A549 (cell line): ENCODE measurements around the gene TMCO2. TPM values are rescaled to one million over a fixed set of nuclear protein-coding genes. Genes with fewer than 3 reads are reported as not detected.

ENCODE experiments used
- ATAC-seq, 2 experiments: fragments of 200-7000 bp in 1 of 2; fragments of >200 bp in 1 of 2; cut with Nextera tagmentation in 1 of 2; cut with Tn5 transposase in 1 of 2; 3 replicates each; pipeline versions ENCODE4 v1.8.0 to v1.9.1; 2018 to 2020; ENCODE audit warnings: mild to moderate bottlenecking in 1 of 2, moderate library complexity in 1 of 2
- CTCF ChIA-PET: fragments of 300-600 bp; sonication (Branson Sonifier 250); formaldehyde crosslinking; extraction: SDS; loops from one replicate; lab custom pipeline; 2021; ENCODE audit warnings: antibody characterized with exemption, inconsistent platforms; lab: Yijun Ruan, JAX
- POLR2A ChIA-PET: fragments of 350-600 bp; formaldehyde crosslinking; extraction: SDS; loops from one replicate; lab custom pipeline; 2021; ENCODE audit warnings: antibody characterized with exemption, inconsistent platforms; lab: Yijun Ruan, JAX
- DNase-seq, 2 experiments: peaks; one replicate each; pipeline versions ENCODE4 v3.0.0 to v3.0.0-alpha.2; 2011 to 2016; ENCODE audit warnings: low read depth in 1 of 2, low spot score in 1 of 2
- FAIRE-seq: peaks from 2 replicates; lab custom pipeline; 2011; peaks lifted over from hg19 to GRCh38; lab: Jason Lieb, UNC
- H3K27ac ChIP-seq, 2 experiments: fragments of >200 bp; sonication (Bioruptor Twin); formaldehyde crosslinking; 3 replicates each; pipeline ENCODE4 v1.5.1; 2016 to 2017
- H3K4me1 ChIP-seq: fragments of >200 bp; sonication (Bioruptor Twin); formaldehyde crosslinking; 3 replicates; pipeline ENCODE4 v1.6.1; 2016
- H3K4me2 ChIP-seq: fragments of >200 bp; sonication (Bioruptor Twin); formaldehyde crosslinking; 3 replicates; pipeline ENCODE4 v1.6.1; 2016
- H3K4me3 ChIP-seq: fragments of >200 bp; sonication (Bioruptor Twin); formaldehyde crosslinking; 3 replicates; pipeline ENCODE4 v1.5.1; 2016
- H3K9me3 ChIP-seq: fragments of >200 bp; sonication (Bioruptor Twin); formaldehyde crosslinking; 3 replicates; pipeline ENCODE4 v1.6.1; 2016
- CBX8 ChIP-seq: fragments of 200-600 bp; sonication (generic); IDR thresholded peaks from 2 replicates; pipeline ENCODE4 v1.6.1; 2016
- CEBPB ChIP-seq, 2 experiments: fragments of >200 bp in 1 of 2; sonication (Bioruptor Twin) in 1 of 2; formaldehyde crosslinking in 1 of 2; IDR thresholded peaks; 2 replicates each; pipeline ENCODE4 v1.6.1; 2012 to 2016
- CHD2 ChIP-seq: fragments of 150-350 bp; IDR thresholded peaks from 2 replicates; pipeline ENCODE4 v1.6.1; 2014; ENCODE audit warnings: low read length; ENCODE audit not compliant: partially characterized antibody
- CHD4 ChIP-seq: fragments of 200-600 bp; sonication (generic); IDR thresholded peaks from 2 replicates; pipeline ENCODE4 v1.6.1; 2016; ENCODE audit warnings: antibody characterized with exemption, mild to moderate bottlenecking, borderline replicate concordance
- EHMT2 ChIP-seq: fragments of 200-600 bp; sonication (generic); IDR thresholded peaks from 2 replicates; pipeline ENCODE4 v1.6.1; 2016; ENCODE audit warnings: antibody characterized with exemption, low read depth, mild to moderate bottlenecking, moderate library complexity
- ELK1 ChIP-seq: fragments of 150-350 bp; IDR thresholded peaks from 2 replicates; pipeline ENCODE4 v1.6.1; 2014; ENCODE audit warnings: low read depth, mild to moderate bottlenecking, low read length
- EP300 ChIP-seq, 2 experiments: fragments of >200 bp; sonication (Bioruptor Twin); formaldehyde crosslinking; IDR thresholded peaks; 2 replicates in 1 of 2; 3 replicates in 1 of 2; pipeline ENCODE4 v1.6.1; 2016 to 2017
- HEYL ChIP-seq: fragments of 250-450 bp; sonication (Bioruptor Pico); IDR thresholded peaks from 2 replicates; pipeline ENCODE4 v1.8.0; 2021; ENCODE audit warnings: mild to moderate bottlenecking, moderate library complexity
- HMGXB4 ChIP-seq: fragments of 250-450 bp; sonication (Bioruptor Pico); IDR thresholded peaks from 2 replicates; pipeline ENCODE4 v1.5.0; 2021; ENCODE audit warnings: mild to moderate bottlenecking, moderate library complexity, borderline replicate concordance
- HOXB5 ChIP-seq: fragments of 250-450 bp; sonication (Bioruptor Pico); IDR thresholded peaks from 2 replicates; pipeline ENCODE4 v1.5.0; 2020; ENCODE audit warnings: mild to moderate bottlenecking, moderate library complexity
- JUNB ChIP-seq: fragments of >200 bp; sonication (Bioruptor Twin); formaldehyde crosslinking; IDR thresholded peaks from 2 replicates; pipeline ENCODE4 v1.6.1; 2016
- KDM1A ChIP-seq: fragments of 200-600 bp; sonication (generic); IDR thresholded peaks from 2 replicates; pipeline ENCODE4 v1.6.1; 2016; ENCODE audit warnings: low read depth, mild to moderate bottlenecking
- MAX ChIP-seq: IDR thresholded peaks from 2 replicates; pipeline ENCODE4 v1.6.1; 2012
- MAZ ChIP-seq: fragments of 150-350 bp; IDR thresholded peaks from 2 replicates; pipeline ENCODE4 v1.6.1; 2014; ENCODE audit warnings: antibody characterized with exemption, low read depth, low read length, borderline replicate concordance
- MYC ChIP-seq: IDR thresholded peaks from 2 replicates; pipeline ENCODE4 v1.6.1; 2012; ENCODE audit warnings: mild to moderate bottlenecking, inconsistent platforms, low read length, improper control_type of control experiment, borderline replicate concordance
- NFE2L2 ChIP-seq: fragments of 150-350 bp; conservative IDR thresholded peaks from 2 replicates; pipeline ENCODE4 v1.6.1; 2014; ENCODE audit warnings: low read length
- NR3C1 ChIP-seq: fragments of >200 bp; sonication (Bioruptor Twin); formaldehyde crosslinking; IDR thresholded peaks from 3 replicates; pipeline ENCODE4 v1.6.1; 2017
- PBX3 ChIP-seq: IDR thresholded peaks from 2 replicates; pipeline ENCODE4 v1.6.1; 2012
- PHF8 ChIP-seq: fragments of 200-600 bp; sonication (generic); IDR thresholded peaks from 2 replicates; pipeline ENCODE4 v1.6.1; 2016; ENCODE audit warnings: low read depth, mild to moderate bottlenecking, antibody characterized with exemption, moderate library complexity, borderline replicate concordance
- POLR2AphosphoS2 ChIP-seq: conservative IDR thresholded peaks from 2 replicates; pipeline ENCODE4 v1.6.1; 2012; ENCODE audit warnings: low read length, improper control_type of control experiment, inconsistent platforms
- REST ChIP-seq: fragments of 200-600 bp; sonication (generic); IDR thresholded peaks from 2 replicates; pipeline ENCODE4 v1.6.1; 2016; ENCODE audit warnings: antibody characterized with exemption, mild to moderate bottlenecking, moderate library complexity
- SMC3 ChIP-seq: fragments of >200 bp; sonication (Bioruptor Twin); formaldehyde crosslinking; IDR thresholded peaks from 3 replicates; pipeline ENCODE4 v1.6.1; 2018; ENCODE audit warnings: inconsistent platforms
- SREBF2 ChIP-seq: fragments of 450-650 bp; IDR thresholded peaks from 2 replicates; pipeline ENCODE4 v1.6.1; 2014; ENCODE audit warnings: mild to moderate bottlenecking, moderate library complexity
- TFCP2L1 ChIP-seq: fragments of 250-450 bp; sonication (Bioruptor Pico); IDR thresholded peaks from 2 replicates; pipeline ENCODE4 v1.5.0; 2021; ENCODE audit warnings: mild to moderate bottlenecking
- WGBS: methylation state at CpG from one replicate; pipeline ENCODE4 v1.1.6; 2017; ENCODE audit errors: missing lambda C conversion rate; 5-methylcytosine and 5-hydroxymethylcytosine counted together
- polyA plus RNA-seq, 4 experiments: library from polyadenylated mRNA; depleted of rRNA in 3 of 4; stranded (reverse); fragments of >200 nt; fragmentation: RNase III in 1 of 4; extraction: RNeasy Plus Mini Kit Qiagen cat#74134 plus additional on column Dnase treatment in 1 of 4; gene quantifications; 2 replicates in 3 of 4; 3 replicates in 1 of 4; pipeline ENCODE4 v1.2.3, GENCODE V29; 2011 to 2017

The TMCO2 gene
- polyA plus RNA-seq, 2 of the 4 experiments (the other 2 are of a cell fraction) = not detected

DNA sequence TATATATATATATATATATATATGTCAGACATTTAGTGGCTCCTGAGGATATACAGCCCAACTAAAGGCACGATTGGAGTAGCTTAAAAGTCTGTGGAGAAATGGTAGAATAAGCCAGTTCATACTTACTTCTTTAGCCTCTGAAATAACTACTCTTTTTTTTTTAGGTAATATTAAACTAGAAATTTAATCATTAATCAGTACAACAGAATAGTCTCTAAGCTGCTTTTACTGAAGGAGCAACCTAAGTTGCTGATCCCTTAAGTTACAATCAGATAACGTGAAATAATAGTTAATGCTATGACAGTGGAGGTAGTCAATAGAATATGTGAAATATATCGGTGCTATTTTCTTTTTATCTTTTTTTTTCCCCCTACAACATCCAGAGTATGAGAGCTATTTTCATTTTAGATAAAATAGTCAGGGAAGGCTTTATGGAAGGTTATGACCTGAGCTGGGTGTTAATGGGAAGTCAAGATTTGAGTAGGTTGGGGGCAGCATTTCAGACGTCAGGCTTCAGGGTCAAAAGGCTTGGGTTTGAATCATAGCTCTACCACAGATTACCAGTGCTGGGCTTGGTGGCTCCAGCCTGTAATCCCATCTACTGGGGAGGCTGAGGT, 25.9 kb downstream of the TMCO2 start:
- CTCF ChIA-PET = interaction anchor here (1.6 kb wide), 1 partner anchor 43 kb away, joined by 3 read pairs; no protein-coding TSS in a partner anchor
- WGBS = 88% methylated on average over 4 of the region's 4 CpGs
- TF ChIP-seq NFE2L2 (no peak), CBX8 (no peak), MAX (no peak), EHMT2 (no peak), CHD4 (no peak), TFCP2L1 (CRISPR knock-in tag) (no peak), HOXB5 (CRISPR knock-in tag) (no peak)

DNA sequence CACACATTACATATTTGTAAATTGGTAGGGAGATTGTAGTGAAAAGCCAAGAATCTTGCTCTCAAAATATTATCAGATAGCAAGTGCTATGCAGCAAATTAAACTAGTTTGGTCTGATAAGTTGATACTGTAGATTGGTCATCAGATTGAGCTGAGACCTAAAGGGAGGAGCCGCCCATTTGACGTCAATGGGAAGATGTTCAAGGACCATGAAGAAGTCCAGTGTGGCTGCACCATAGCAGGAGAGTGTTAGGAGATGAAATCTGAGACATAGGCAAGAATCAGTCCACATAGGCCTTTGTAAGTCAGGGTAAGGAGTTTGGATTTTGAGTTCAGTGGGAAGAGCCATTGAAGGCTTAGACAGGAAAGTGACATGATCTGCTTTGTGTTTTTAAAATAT, 26.6 kb downstream of the TMCO2 start:
- WGBS = 91% methylated on average over 2 of the region's 2 CpGs
- H3K4me3 ChIP-seq = no peak overlapping the region
- ATAC-seq (no peak), DNase-seq (no peak), FAIRE-seq (no peak)
- ChIA-PET CTCF (no interaction called here), POLR2A (no interaction called here)
- no peaks in the 10 kb centered on the region for H3K4me1 ChIP-seq
- TF ChIP-seq SMC3 = no peak
- TF ChIP-seq NFE2L2 = no peak
- TF ChIP-seq REST = no peak
- TF ChIP-seq EP300 (IDR thresholded peaks at IDR 0.05) = no peak
- no peak for TF ChIP-seq CHD2
- no peak for TF ChIP-seq ELK1
- no peak for TF ChIP-seq PBX3
- no peak for TF ChIP-seq MYC
- no peak for TF ChIP-seq HMGXB4 (CRISPR knock-in tag)
- TF ChIP-seq SREBF2 = no peak
- TF ChIP-seq PHF8 = no peak
- no peak for TF ChIP-seq HEYL
- TF ChIP-seq NR3C1 = no peak
- no peak for TF ChIP-seq MAZ
- TF ChIP-seq CEBPB (IDR thresholded peaks at IDR 0.05) = no peak
- TF ChIP-seq JUNB = no peak
- TF ChIP-seq KDM1A = no peak
- no peak for TF ChIP-seq CHD4
- no peak for TF ChIP-seq POLR2AphosphoS2
- TF ChIP-seq MAX = no peak
- H3K4me2 ChIP-seq = no peak overlapping the region
- no peak overlapping the region for H3K27ac ChIP-seq
- no peaks in the 10 kb centered on the region for H3K9me3 ChIP-seq

More for the DNA sequence above, 25.9 kb downstream of the TMCO2 start:
- Histone ChIP-seq H3K4me3 (no peak overlapping the region), H3K4me2 (no peak overlapping the region), H3K27ac (no peak overlapping the region), H3K4me1 (no peaks in the 10 kb centered on the region), H3K9me3 (no peaks in the 10 kb centered on the region)
- DNase-seq = no peak
- ATAC-seq = no peak
- FAIRE-seq = no peak
- POLR2A ChIA-PET = no interaction called here
